Activated CD4-positive, alpha-beta T cell treated with anti-CD3 and anti-CD28 coated beads for 1 hour (primary cell): ENCODE data around the gene KCTD11.
A peak's percentile ranks its signal among the peaks of the same experiment; 100 is the strongest.

Experiments
- DNase-seq: peaks from one replicate; pipeline ENCODE4 v3.0.0-alpha.2; 2020

Gene KCTD11

DNA sequence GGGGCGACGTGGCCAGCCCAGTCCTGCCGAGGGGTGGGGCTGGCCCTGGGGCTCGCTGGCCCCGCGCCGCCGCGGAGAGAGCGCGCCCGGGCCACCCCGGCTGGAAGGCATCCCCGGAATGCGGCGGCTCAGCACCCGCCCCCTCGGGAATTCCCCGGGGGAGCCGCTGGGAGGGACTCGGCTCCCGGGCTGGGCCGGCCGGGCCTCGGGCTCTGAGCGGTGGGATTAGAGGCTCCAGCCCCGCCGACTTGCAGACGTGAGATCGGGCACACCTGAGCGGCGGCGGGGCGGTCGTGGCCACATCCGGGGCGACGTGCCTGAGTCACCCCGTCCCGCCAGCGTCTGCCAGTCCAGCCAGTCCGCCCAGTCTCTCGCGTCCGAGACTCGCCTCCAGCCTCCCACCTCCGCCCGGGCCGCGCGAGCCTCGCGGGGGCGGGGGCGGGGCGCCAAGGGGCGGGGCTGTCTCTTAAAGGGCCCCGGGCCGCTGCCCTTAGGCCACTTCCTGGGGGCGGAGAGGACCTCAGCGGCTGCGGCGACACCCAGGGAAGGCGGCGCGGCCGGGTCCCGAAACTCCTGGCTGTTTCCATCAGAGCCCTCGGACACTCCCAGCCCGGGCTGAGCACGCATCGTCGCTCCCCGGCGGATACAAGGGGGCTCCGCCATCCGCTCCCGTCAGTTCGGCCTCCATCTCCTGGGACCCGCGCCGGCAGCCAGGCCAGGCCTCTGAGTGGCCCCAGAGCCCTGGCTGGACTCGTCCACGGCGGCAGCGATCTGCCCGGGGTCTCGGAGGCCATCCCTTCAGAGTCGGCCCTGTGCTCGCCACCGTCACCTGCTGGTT, at the start of gene KCTD11:
Gene KCTD11, plus strand, starts transcription at position 498 of the 838 bp plus-strand sequence.
- DNase-seq = peak; percentile 54

DNA sequence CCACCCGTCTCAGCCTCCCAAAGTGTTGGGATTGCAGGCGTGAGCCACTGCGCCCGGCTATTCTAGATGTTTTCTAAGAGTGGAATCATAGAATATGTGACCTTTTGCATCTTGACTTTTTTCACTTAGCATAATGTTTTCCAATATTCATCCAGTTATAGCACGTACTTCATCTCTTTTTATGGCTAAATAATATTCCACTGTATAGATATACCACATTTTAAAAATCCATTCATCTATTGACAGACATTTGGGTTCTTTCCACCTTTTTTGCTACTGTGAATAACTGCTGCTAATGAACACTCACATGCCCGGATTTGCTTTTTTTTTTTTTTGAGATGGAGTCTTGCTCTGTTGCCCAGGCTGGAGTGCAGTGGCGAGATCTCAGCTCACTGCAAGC, 47.8 kb upstream of the KCTD11 start:
- DNase-seq = no peak

GRCh38 chr17:7306911-7307685, 44.9 kb upstream of the KCTD11 start, which contains the start of gene EIF5A:
TSS of gene EIF5A (plus strand) at chr17:7307628. CDS start at chr17:7309636, 2,008 bp downstream.
- peak; percentile 100 for DNase-seq

- peak; percentile 43 for DNase-seq
These were observed 44.0 kb upstream of the KCTD11 start for GRCh38 chr17:7307686-7308624.

GRCh38 chr17:7308625-7309433, 43.1 kb upstream of the KCTD11 start:
- DNase-seq = peak; percentile 77

GRCh38 chr17:7309628-7310027, 42.3 kb upstream of the KCTD11 start:
- no peak for DNase-seq

DNA sequence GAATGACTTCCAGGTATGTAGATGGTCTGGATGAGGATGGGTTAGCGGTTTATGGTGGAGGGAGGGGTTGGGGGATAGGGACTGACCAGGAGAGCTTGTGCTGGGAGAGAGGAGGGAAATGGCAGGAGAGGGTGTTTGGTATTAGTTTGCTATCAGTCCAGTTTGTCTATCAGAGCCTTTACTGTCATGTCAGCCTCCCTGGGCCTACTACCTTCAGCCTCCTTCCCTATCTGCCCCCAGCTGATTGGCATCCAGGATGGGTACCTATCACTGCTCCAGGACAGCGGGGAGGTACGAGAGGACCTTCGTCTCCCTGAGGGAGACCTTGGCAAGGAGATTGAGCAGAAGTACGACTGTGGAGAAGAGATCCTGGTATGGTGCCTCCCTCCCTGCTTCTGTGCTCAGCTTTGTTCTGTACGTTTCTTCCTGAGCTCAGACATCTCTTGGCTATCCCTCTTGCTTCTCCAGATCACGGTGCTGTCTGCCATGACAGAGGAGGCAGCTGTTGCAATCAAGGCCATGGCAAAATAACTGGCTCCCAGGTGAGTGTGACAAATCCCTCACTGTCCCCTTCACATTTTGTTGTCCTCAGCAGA, 40.8 kb upstream of the KCTD11 start:
- DNase-seq = no peak

- DNase-seq = no peak
These were observed 39.4 kb upstream of the KCTD11 start for GRCh38 chr17:7312432-7313087.

DNA sequence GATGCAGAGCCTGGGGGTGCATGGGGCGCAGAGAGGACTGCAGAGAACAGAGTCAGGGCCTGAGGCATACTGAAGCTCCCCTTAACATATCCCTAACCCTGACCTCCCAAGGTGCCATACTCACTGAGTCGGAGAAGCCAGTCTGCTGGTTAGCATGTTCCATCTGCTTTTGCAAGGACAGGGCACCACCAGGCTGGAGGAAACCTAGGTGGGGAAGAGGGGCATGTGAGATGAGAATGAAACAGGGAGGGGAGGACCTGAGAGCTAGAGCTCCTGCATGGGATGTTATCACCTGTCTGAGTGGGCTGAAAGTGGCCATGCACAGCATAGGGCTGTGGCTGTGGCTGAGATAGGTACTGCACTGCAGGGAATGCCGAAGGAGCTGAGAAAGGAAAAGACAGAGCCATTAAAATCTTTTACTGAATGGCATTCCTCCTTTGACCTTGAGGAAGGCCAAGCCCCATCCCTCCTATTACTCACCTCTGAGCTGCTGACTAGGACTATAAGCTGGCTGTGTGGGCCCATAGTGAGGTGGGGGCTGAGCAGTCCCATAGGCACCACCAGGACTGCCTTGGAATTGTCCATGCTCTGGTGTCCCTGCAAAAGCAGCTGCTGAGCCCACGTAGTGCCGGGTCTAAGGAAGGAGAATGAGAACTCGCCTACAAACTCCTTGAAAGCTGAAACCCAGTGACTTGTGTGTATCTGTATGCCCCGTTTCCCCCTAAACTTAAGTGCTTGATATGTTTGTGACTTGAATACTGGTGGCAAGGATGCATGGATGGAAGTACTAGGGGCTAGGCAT, 38.7 kb upstream of the KCTD11 start:
- no peak for DNase-seq

DNA sequence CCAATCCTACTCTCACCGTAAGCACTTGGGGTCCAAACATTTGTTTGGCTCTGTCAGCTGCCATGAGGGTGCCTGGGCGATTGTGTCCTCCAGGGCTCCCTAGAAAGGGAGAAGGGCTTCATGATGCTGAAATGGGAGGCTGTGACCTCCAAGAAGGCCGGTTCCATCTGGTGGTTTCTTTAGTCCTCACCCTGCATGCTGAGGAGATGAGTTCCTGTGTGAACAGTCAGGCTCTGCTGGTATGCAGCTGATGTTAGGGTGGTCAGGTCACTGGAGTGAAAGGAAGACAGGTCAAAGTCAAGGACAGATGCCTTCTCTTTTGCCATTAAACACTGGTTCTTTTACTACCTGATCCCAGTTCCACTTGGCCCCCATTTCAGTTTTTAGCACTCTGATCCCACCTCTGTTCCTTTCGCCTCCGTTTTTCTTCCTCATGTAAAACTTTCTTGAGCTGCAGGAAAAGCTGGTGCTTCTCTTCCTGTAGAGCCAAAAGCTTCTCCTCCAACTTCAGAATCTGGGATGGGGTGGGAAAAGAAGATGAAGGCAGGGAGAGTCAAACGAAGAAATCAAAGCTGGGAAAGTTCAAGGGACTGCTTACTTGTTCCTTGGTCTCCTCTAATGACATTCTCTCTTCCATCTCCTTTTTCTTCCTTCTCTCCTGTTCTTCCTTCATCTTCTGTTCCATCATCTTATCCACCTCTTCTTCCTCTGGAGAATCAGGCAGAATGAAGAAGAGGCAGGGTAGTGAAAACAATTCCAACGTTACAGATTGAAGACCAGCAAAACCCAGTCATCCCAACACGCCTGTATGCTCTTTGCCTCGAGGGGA, 37.9 kb upstream of the KCTD11 start:
- DNase-seq = no peak

DNA sequence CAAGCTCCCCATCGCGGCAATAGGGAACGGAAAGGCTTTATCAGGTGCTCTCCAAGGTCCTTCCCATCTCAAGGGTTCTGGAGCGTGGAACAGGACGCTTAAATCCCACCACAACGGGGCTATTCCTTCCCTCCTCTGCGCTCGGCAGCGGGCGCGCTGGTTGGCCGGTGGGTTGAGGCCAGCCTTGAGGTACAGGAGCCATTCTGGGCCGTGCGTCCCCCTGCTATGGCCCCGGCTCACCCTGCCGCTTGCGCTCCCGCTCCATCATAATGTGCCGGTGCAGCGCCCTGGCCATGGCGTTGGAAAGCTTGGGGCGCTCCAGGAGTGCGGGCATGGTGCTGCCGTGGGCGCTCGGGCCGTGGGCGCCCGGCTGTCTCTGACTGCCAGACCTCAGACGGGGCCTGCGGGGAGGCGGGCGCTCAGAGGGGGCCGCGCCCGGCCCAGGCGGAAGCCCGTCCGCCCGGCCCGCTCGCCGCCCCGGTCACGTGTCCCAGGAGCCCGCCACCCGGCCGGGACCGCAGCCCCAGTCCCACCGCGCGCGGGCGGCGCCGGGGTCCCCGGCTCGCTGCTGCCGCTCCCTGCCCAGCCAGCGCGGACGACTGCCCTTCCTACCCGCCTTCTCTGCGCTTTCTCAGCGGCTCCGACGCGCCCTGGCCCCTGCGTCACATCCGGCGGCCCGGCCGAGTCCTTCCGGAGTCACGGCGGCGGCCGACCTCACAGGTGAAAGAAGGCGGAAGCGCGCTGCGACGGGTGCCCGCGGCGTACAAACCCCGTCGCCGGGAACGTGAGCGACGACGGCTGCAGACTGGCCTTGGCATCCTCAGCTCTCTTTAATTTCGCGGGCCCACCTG, 37.0 kb upstream of the KCTD11 start, which contains the start of gene GPS2:
Gene GPS2, minus strand, starts transcription at position 642 of the 851 bp plus-strand sequence. Its CDS starts 308 bp downstream, at position 334.
- peak; percentile 92 for DNase-seq

GRCh38 chr17:7315570-7316235, 36.3 kb upstream of the KCTD11 start:
- DNase-seq = no peak

GRCh38 chr17:7317161-7317803, 34.7 kb upstream of the KCTD11 start:
- DNase-seq = no peak

GRCh38 chr17:7318121-7318860, 33.7 kb upstream of the KCTD11 start:
- no peak for DNase-seq

DNA sequence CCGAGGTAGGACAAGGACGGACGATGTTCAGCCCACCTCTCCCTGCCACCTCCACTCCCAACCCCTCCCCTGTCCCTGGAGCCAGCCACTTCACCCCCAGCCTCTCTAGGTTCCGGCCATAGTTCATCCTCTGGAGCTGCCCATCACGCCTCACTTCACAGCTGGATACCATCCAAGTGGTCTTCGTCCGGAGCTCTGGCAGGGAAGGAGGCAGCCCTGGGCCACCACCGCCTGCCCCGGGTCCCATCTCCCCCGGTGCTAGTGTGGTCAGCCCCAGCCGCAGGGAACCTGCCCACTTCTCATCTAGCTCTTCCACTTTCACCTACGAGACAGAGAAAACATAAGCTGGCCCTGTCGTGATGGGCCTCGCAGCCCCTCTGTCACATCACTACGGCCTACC, 30.5 kb upstream of the KCTD11 start:
- DNase-seq = no peak
